ENCODE measurements around the gene STRA6.

The STRA6 gene

DNA sequence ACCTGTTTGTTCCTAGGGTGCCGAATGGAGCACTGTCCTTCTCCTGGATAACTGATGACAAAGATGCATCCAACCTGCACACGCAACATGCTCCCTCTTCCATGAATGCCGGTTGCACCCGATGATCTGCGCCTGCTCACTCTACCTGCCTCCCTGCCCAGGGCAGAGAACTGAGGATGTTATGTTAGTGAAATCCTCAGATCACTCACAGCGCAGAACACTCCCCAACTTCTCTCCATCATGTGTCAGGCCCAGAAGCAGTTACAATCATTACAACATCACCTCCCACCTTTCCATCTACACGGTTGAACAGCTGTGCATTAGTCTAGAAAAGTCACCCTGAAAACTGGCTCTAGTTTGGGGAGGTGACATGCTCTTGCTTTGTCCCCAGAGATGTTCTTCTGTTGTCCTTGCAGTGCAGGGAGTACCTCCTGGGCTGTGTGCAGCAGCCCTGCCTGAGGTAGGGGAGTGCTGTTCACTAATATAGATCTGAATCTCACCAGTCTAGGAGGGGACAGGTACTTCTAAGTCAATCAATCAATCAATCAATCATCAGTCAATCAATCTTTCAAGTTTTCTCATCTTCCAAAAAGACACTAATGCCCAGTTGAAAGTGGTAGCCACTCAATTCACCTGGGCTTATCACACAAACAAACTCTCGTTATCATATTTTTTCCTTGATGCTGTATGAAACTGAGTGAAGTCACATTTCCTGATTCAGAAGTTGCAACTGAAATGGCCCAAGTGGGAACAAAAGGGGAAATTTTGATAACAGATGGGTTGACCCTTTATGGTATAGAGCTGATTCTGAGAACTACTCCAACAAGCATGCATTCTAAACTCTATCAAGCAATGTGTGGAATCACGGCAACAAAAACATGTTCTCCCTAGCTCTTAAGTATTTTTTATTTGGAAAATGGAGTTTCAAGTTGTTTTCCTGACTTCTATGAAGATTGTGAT is 44.4 kb downstream of the STRA6 start:
- DNase-seq (ENCODE audit: low read depth, low spot score): no peak
- Histone ChIP-seq H3K4me1 (ENCODE audit: control insufficient read depth, insufficient read depth, low read length) (no peaks in the 10 kb centered on the region), H3K27me3 (ENCODE audit: control insufficient read depth, insufficient read depth, low read length) (no peaks in the 10 kb centered on the region), H3K4me3 (ENCODE audit: low read length) (no peak overlapping the region), H3K27ac (ENCODE audit: low read length) (no peak overlapping the region), H3K9me3 (ENCODE audit: control insufficient read depth, insufficient read depth, low read length) (no peaks in the 10 kb centered on the region), H3K36me3 (ENCODE audit: control insufficient read depth, insufficient read depth, low read length) (no peaks in the 10 kb centered on the region)
- WGBS (ENCODE audit: insufficient coverage, insufficient read length): no CpG with 5 or more reads among the region's 9 CpGs

DNA sequence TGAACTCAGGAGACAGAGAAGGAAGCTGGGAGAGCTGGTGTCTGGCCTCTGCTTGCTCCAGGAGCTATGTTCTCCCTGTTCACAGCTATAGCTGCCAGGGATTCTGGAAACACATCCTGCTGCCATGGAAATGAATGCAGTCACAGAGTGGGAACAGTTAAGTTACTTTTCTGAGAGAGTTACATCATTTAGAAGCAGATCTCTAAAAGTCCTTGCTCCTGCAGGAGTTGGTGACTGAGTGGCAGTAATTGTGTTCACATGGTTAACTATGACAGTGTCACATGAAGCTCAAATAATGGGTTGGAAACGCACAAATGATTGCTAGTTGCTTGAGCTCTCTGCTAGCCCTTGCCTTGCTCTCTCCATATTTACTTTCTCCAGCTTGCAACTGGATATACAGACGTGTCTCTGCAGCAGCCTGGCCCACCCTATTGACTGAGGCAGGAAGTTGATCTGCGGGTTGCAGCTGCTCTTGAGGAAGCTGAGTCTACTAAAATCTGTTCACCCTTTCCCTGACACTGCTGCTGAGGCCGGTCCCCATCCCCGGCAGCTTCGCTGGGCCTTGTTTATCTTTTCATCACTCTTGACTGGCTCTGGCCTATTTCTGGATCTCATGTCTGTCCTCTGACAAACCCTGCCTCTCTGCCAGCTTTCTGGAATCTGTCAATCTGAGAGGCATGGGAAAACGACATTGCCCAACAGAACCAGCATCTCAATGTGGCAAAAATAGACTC is 45.7 kb downstream of the STRA6 start:
- no CpG with 5 or more reads among the region's 7 CpGs for WGBS (ENCODE audit: insufficient coverage, insufficient read length)
- no peaks in the 10 kb centered on the region for H3K9me3 ChIP-seq (ENCODE audit: control insufficient read depth, insufficient read depth, low read length)
- no peaks in the 10 kb centered on the region for H3K4me1 ChIP-seq (ENCODE audit: control insufficient read depth, insufficient read depth, low read length)
- H3K27me3 ChIP-seq (ENCODE audit: control insufficient read depth, insufficient read depth, low read length): no peaks in the 10 kb centered on the region
- H3K27ac ChIP-seq (ENCODE audit: low read length): no peak overlapping the region
- no peak overlapping the region for H3K4me3 ChIP-seq (ENCODE audit: low read length)
- H3K36me3 ChIP-seq (ENCODE audit: control insufficient read depth, insufficient read depth, low read length): no peaks in the 10 kb centered on the region
- DNase-seq (ENCODE audit: low read depth, low spot score): no peak

- Histone ChIP-seq H3K27ac (ENCODE audit: low read length) (no peak overlapping the region), H3K27me3 (ENCODE audit: control insufficient read depth, insufficient read depth, low read length) (no peaks in the 10 kb centered on the region), H3K36me3 (ENCODE audit: control insufficient read depth, insufficient read depth, low read length) (no peaks in the 10 kb centered on the region), H3K9me3 (ENCODE audit: control insufficient read depth, insufficient read depth, low read length) (no peaks in the 10 kb centered on the region), H3K4me1 (ENCODE audit: control insufficient read depth, insufficient read depth, low read length) (no peaks in the 10 kb centered on the region), H3K4me3 (ENCODE audit: low read length) (no peak overlapping the region)
- WGBS (ENCODE audit: insufficient coverage, insufficient read length): no CpG with 5 or more reads among the region's 14 CpGs
- no peak for DNase-seq (ENCODE audit: low read depth, low spot score)
Observed at GRCh38 chr15:74155766-74156417, 46.7 kb downstream of the STRA6 start.

GRCh38 chr15:74147051-74147450 is 55.5 kb downstream of the STRA6 start:
- H3K27ac ChIP-seq (ENCODE audit: low read length): no peak overlapping the region
- WGBS (ENCODE audit: insufficient coverage, insufficient read length): no CpG with 5 or more reads among the region's 2 CpGs
- no peaks in the 10 kb centered on the region for H3K36me3 ChIP-seq (ENCODE audit: control insufficient read depth, insufficient read depth, low read length)
- no peaks in the 10 kb centered on the region for H3K4me1 ChIP-seq (ENCODE audit: control insufficient read depth, insufficient read depth, low read length)
- H3K27me3 ChIP-seq (ENCODE audit: control insufficient read depth, insufficient read depth, low read length): no peaks in the 10 kb centered on the region
- no peak for DNase-seq (ENCODE audit: low read depth, low spot score)
- H3K9me3 ChIP-seq (ENCODE audit: control insufficient read depth, insufficient read depth, low read length): no peaks in the 10 kb centered on the region
- H3K4me3 ChIP-seq (ENCODE audit: low read length): no peak overlapping the region

DNA sequence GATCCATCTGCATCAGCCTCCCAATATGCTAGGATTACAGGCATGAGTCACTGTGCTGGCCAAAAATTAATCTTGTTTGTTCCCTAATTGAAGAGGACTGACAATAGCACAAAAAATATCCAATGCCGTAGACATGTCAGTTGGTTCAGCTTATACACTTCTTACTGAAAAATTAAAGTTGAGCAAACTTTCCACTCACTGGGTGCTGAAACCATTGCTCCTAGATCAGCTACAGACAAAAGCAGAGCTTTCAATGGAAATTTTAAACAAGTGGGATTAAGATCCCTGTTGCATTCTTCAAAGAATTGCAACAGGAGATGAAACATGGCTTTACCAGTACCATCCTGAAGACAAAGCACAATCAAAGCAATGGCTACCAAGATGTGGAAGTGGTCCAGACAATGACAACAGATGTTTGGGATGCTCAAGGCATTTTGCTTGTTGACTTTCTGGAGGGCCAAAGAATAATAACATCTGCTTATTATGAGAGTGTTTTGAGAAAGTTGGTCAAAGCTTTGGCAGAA is 56.2 kb downstream of the STRA6 start:
- H3K27ac ChIP-seq (ENCODE audit: low read length): no peak overlapping the region

DNA sequence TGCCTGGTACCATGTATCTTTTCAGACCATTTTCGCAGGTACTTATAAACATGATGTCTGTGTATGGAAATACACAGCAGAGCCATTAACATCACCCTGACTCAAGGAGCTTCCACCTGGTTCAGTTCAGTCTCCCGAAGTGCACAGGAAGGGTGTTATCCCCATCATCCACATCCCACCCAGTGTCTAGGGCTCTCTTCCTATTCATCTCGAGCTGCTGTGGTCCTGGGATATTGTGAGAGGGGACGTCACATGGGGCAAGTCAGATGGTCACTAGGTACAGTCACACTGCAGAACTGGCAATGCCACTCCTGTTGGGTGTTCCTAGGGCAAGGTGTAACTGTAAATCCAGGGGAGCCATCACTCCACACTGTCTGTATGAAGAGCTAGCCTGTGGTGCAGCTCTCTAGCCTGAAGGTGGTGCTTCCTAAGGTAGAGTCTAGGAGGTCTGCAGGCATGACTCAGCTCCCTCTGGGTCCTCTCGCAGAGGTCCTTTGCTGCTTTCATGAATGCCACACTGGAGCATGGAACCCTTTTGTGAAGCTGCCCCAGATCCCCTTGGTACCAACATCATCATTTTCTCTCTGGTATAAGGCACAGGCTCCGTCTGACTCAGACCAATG is 58.3 kb downstream of the STRA6 start:
- Histone ChIP-seq H3K4me3 (ENCODE audit: low read length) (no peak overlapping the region), H3K4me1 (ENCODE audit: control insufficient read depth, insufficient read depth, low read length) (0 out of 2 replicates have a peak, but pooled peaks cover 3% of the 10 kb centered on the region), H3K36me3 (ENCODE audit: control insufficient read depth, insufficient read depth, low read length) (no peaks in the 10 kb centered on the region), H3K9me3 (ENCODE audit: control insufficient read depth, insufficient read depth, low read length) (no peaks in the 10 kb centered on the region), H3K27me3 (ENCODE audit: control insufficient read depth, insufficient read depth, low read length) (no peaks in the 10 kb centered on the region), H3K27ac (ENCODE audit: low read length) (no peak overlapping the region)
- no peak for DNase-seq (ENCODE audit: low read depth, low spot score)
- WGBS (ENCODE audit: insufficient coverage, insufficient read length): no CpG with 5 or more reads among the region's 6 CpGs

More for the DNA sequence above, 56.2 kb downstream of the STRA6 start:
- DNase-seq (ENCODE audit: low read depth, low spot score): no peak
- no CpG with 5 or more reads among the region's 1 CpG for WGBS (ENCODE audit: insufficient coverage, insufficient read length)
- H3K4me1 ChIP-seq (ENCODE audit: control insufficient read depth, insufficient read depth, low read length): no peaks in the 10 kb centered on the region
- H3K36me3 ChIP-seq (ENCODE audit: control insufficient read depth, insufficient read depth, low read length): no peaks in the 10 kb centered on the region
- H3K4me3 ChIP-seq (ENCODE audit: low read length): no peak overlapping the region
- no peaks in the 10 kb centered on the region for H3K27me3 ChIP-seq (ENCODE audit: control insufficient read depth, insufficient read depth, low read length)
- no peaks in the 10 kb centered on the region for H3K9me3 ChIP-seq (ENCODE audit: control insufficient read depth, insufficient read depth, low read length)

- no CpG with 5 or more reads among the region's 1 CpG for WGBS (ENCODE audit: insufficient coverage, insufficient read length)
- no peak for DNase-seq (ENCODE audit: low read depth, low spot score)
Observed at GRCh38 chr15:74141591-74141990, 61.0 kb downstream of the STRA6 start.

DNA sequence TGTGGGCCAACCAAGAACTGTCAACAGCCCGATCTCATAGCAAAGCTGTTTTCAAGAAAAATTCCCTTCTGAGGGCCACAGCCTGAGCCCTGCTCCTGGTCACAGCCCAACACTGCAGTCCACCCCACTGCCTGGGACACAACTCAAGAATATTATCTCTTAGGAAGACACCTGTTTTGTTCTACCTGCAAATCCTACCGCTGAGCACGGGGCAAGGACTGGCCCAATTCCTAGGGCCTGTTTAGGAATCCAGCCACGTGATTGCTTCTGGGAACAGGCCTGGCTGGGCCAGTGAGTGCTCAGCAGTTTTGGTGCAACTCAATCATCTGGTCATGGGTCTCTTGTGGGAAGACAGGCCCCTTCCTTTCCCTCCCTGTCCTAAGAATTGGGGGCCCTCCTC is 63.9 kb downstream of the STRA6 start:
- H3K4me1 ChIP-seq (ENCODE audit: control insufficient read depth, insufficient read depth, low read length): peaks cover 9% of the 10 kb centered on the region; the same call in 1 of the 2 replicates
- no peak overlapping the region for H3K27ac ChIP-seq (ENCODE audit: low read length)
- WGBS (ENCODE audit: insufficient coverage, insufficient read length): no CpG with 5 or more reads among the region's 4 CpGs
- peaks cover 27% of the 10 kb centered on the region for H3K27me3 ChIP-seq (ENCODE audit: control insufficient read depth, insufficient read depth, low read length)
- no peaks in the 10 kb centered on the region for H3K9me3 ChIP-seq (ENCODE audit: control insufficient read depth, insufficient read depth, low read length)
- no peaks in the 10 kb centered on the region for H3K36me3 ChIP-seq (ENCODE audit: control insufficient read depth, insufficient read depth, low read length)
- no peak for DNase-seq (ENCODE audit: low read depth, low spot score)
- no peak overlapping the region for H3K4me3 ChIP-seq (ENCODE audit: low read length)

More at GRCh38 chr15:74141591-74141990, 61.0 kb downstream of the STRA6 start:
- peaks cover 7% of the 10 kb centered on the region; the same call in 1 of the 2 replicates for H3K4me1 ChIP-seq (ENCODE audit: control insufficient read depth, insufficient read depth, low read length)
- H3K9me3 ChIP-seq (ENCODE audit: control insufficient read depth, insufficient read depth, low read length): no peaks in the 10 kb centered on the region
- no peak overlapping the region for H3K4me3 ChIP-seq (ENCODE audit: low read length)
- no peaks in the 10 kb centered on the region for H3K36me3 ChIP-seq (ENCODE audit: control insufficient read depth, insufficient read depth, low read length)
- no peak overlapping the region for H3K27ac ChIP-seq (ENCODE audit: low read length)
- H3K27me3 ChIP-seq (ENCODE audit: control insufficient read depth, insufficient read depth, low read length): peaks cover 11% of the 10 kb centered on the region; the same call in 1 of the 2 replicates

DNA sequence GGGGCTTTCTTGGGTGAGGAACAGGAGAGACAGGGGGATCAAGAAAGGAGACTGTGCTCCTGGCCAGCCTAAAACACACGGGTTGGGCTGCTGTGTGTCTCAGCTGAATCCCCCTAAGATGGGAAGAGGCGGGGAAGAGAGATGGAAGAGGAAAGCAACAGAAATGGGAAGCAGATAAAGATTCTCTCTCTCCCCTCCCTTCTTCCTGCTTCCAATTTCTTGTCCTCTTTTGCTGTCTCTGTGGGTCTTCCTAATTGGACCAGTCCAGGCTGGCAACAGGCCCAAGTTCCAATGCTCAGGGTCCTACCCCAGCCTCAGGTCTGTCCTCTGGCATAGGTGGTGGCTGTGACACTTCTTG is 65.1 kb downstream of the STRA6 start:
- no CpG with 5 or more reads among the region's 2 CpGs for WGBS (ENCODE audit: insufficient coverage, insufficient read length)
- peaks cover 16% of the 10 kb centered on the region for H3K4me1 ChIP-seq (ENCODE audit: control insufficient read depth, insufficient read depth, low read length)

More for the DNA sequence above, 65.1 kb downstream of the STRA6 start:
- peaks cover 2% of the 10 kb centered on the region; the same call in 1 of the 2 replicates for H3K36me3 ChIP-seq (ENCODE audit: control insufficient read depth, insufficient read depth, low read length)
- no peak overlapping the region for H3K4me3 ChIP-seq (ENCODE audit: low read length)
- H3K27ac ChIP-seq (ENCODE audit: low read length): no peak overlapping the region
- DNase-seq (ENCODE audit: low read depth, low spot score): no peak
- H3K9me3 ChIP-seq (ENCODE audit: control insufficient read depth, insufficient read depth, low read length): no peaks in the 10 kb centered on the region
- H3K27me3 ChIP-seq (ENCODE audit: control insufficient read depth, insufficient read depth, low read length): peaks cover 39% of the 10 kb centered on the region
